Measurements from ENCODE around the gene THOC2.

The THOC2 gene

GRCh38 chrX:123648028-123648810, 84.6 kb downstream of the THOC2 start:
- H3K4me1 ChIP-seq, result peaks cover 3% of the 10 kb centered on the region
- H3K36me3 ChIP-seq (ENCODE audit: control insufficient read depth, insufficient read depth, low read length), result no peaks in the 10 kb centered on the region
- TF ChIP-seq CTCF (IDR thresholded peaks at IDR 0.05), result no peak
- no peaks in the 10 kb centered on the region for H3K27me3 ChIP-seq (ENCODE audit: control insufficient read depth, insufficient read depth, low read length)
- no peak overlapping the region for H3K9ac ChIP-seq
- H3K79me2 ChIP-seq, result peaks cover 8% of the 10 kb centered on the region
- H3K27ac ChIP-seq, result no peak overlapping the region
- no peak overlapping the region for H3K4me2 ChIP-seq (ENCODE audit: low read length)
- H3K9me3 ChIP-seq (ENCODE audit: control insufficient read depth, low read length), result no peaks in the 10 kb centered on the region
- H3K4me3 ChIP-seq (ENCODE audit: low read depth, low read length), result no peak overlapping the region
- no peak overlapping the region for H2AFZ ChIP-seq

GRCh38 chrX:123647244-123647643, 85.6 kb downstream of the THOC2 start:
- no peak for TF ChIP-seq CTCF (IDR thresholded peaks at IDR 0.05)
- H3K79me2 ChIP-seq, result peaks cover 3% of the 10 kb centered on the region
- H3K36me3 ChIP-seq (ENCODE audit: control insufficient read depth, insufficient read depth, low read length), result no peaks in the 10 kb centered on the region
- H3K27ac ChIP-seq, result no peak overlapping the region
- no peak overlapping the region for H3K4me3 ChIP-seq (ENCODE audit: low read depth, low read length)
- H3K9me3 ChIP-seq (ENCODE audit: control insufficient read depth, low read length), result no peaks in the 10 kb centered on the region
- H2AFZ ChIP-seq, result no peak overlapping the region
- H3K4me2 ChIP-seq (ENCODE audit: low read length), result no peak overlapping the region
- H3K9ac ChIP-seq, result no peak overlapping the region
- peaks cover 3% of the 10 kb centered on the region for H3K4me1 ChIP-seq
- H3K27me3 ChIP-seq (ENCODE audit: control insufficient read depth, insufficient read depth, low read length), result no peaks in the 10 kb centered on the region

GRCh38 chrX:123629502-123629901, 103.3 kb downstream of the THOC2 start:
- Histone ChIP-seq H3K79me2 (no peaks in the 10 kb centered on the region), H3K4me1 (no peaks in the 10 kb centered on the region), H2AFZ (no peak overlapping the region), H3K36me3 (ENCODE audit: control insufficient read depth, insufficient read depth, low read length) (no peaks in the 10 kb centered on the region), H3K9me3 (ENCODE audit: control insufficient read depth, low read length) (no peaks in the 10 kb centered on the region), H3K9ac (no peak overlapping the region), H3K27me3 (ENCODE audit: control insufficient read depth, insufficient read depth, low read length) (no peaks in the 10 kb centered on the region), H3K4me3 (ENCODE audit: low read depth, low read length) (no peak overlapping the region), H3K4me2 (ENCODE audit: low read length) (no peak overlapping the region), H3K27ac (no peak overlapping the region)
- TF ChIP-seq CTCF (IDR thresholded peaks at IDR 0.05), result no peak

GRCh38 chrX:123626962-123627361, 105.9 kb downstream of the THOC2 start:
- no peak for TF ChIP-seq CTCF (IDR thresholded peaks at IDR 0.05)
- Histone ChIP-seq H3K4me3 (ENCODE audit: low read depth, low read length) (no peak overlapping the region), H3K9me3 (ENCODE audit: control insufficient read depth, low read length) (no peaks in the 10 kb centered on the region), H2AFZ (no peak overlapping the region), H3K36me3 (ENCODE audit: control insufficient read depth, insufficient read depth, low read length) (no peaks in the 10 kb centered on the region), H3K4me1 (no peaks in the 10 kb centered on the region), H3K4me2 (ENCODE audit: low read length) (no peak overlapping the region), H3K9ac (no peak overlapping the region), H3K27ac (no peak overlapping the region), H3K27me3 (ENCODE audit: control insufficient read depth, insufficient read depth, low read length) (no peaks in the 10 kb centered on the region), H3K79me2 (no peaks in the 10 kb centered on the region)

GRCh38 chrX:123625952-123626351, 106.9 kb downstream of the THOC2 start:
- Histone ChIP-seq H3K27ac (no peak overlapping the region), H2AFZ (no peak overlapping the region), H3K4me3 (ENCODE audit: low read depth, low read length) (no peak overlapping the region), H3K9ac (no peak overlapping the region), H3K36me3 (ENCODE audit: control insufficient read depth, insufficient read depth, low read length) (no peaks in the 10 kb centered on the region), H3K79me2 (no peaks in the 10 kb centered on the region), H3K4me1 (no peaks in the 10 kb centered on the region), H3K4me2 (ENCODE audit: low read length) (no peak overlapping the region), H3K9me3 (ENCODE audit: control insufficient read depth, low read length) (no peaks in the 10 kb centered on the region), H3K27me3 (ENCODE audit: control insufficient read depth, insufficient read depth, low read length) (no peaks in the 10 kb centered on the region)
- no peak for TF ChIP-seq CTCF (IDR thresholded peaks at IDR 0.05)

Measured in parathyroid adenoma (tissue), 2 donors.